ENCODE measurements around the gene SRGAP3.
"Not testable (repeated sequence)": the region's sequence is repeated elsewhere in the genome, so short reads cannot be mapped to it uniquely, and the experiment has no call there.

SRGAP3 gene

GRCh38 chr3:9087831-9088413 lies 161.5 kb downstream of the SRGAP3 start:
- DNase-seq (ENCODE audit: low read depth, low spot score) = no peak

- not testable (repeated sequence) for DNase-seq (ENCODE audit: low read depth, low spot score)
These were observed 164.0 kb downstream of the SRGAP3 start for GRCh38 chr3:9085428-9085827.

- no peak for DNase-seq (ENCODE audit: low read depth, low spot score)
These were observed 168.1 kb downstream of the SRGAP3 start for GRCh38 chr3:9081184-9081818.

- DNase-seq (ENCODE audit: low read depth, low spot score) = no peak
These were observed 169.3 kb downstream of the SRGAP3 start for GRCh38 chr3:9080163-9080562.

GRCh38 chr3:9079676-9080075 lies 169.8 kb downstream of the SRGAP3 start:
- no peak for DNase-seq (ENCODE audit: low read depth, low spot score)

- DNase-seq (ENCODE audit: low read depth, low spot score) = no peak
These were observed 170.7 kb downstream of the SRGAP3 start for GRCh38 chr3:9078561-9079240.

GRCh38 chr3:9077029-9077428 lies 172.4 kb downstream of the SRGAP3 start:
- no peak for DNase-seq (ENCODE audit: low read depth, low spot score)

- no peak for DNase-seq (ENCODE audit: low read depth, low spot score)
These were observed 173.7 kb downstream of the SRGAP3 start for GRCh38 chr3:9075762-9076161.

GRCh38 chr3:9074079-9074478 lies 175.4 kb downstream of the SRGAP3 start:
- no peak for DNase-seq (ENCODE audit: low read depth, low spot score)

GRCh38 chr3:9072667-9073009 lies 176.8 kb downstream of the SRGAP3 start:
- no peak for DNase-seq (ENCODE audit: low read depth, low spot score)

GRCh38 chr3:9071936-9072666 lies 177.3 kb downstream of the SRGAP3 start:
- DNase-seq (ENCODE audit: low read depth, low spot score) = no peak

GRCh38 chr3:9070961-9071360 lies 178.5 kb downstream of the SRGAP3 start:
- no peak for DNase-seq (ENCODE audit: low read depth, low spot score)

GRCh38 chr3:9069971-9070370 lies 179.5 kb downstream of the SRGAP3 start:
- DNase-seq (ENCODE audit: low read depth, low spot score) = no peak

- no peak for DNase-seq (ENCODE audit: low read depth, low spot score)
These were observed 181.4 kb downstream of the SRGAP3 start for GRCh38 chr3:9068051-9068450.

- peak; percentile 32 for DNase-seq (ENCODE audit: low read depth, low spot score)
These were observed 182.0 kb downstream of the SRGAP3 start for GRCh38 chr3:9067352-9067975.

GRCh38 chr3:9066775-9067174 lies 182.7 kb downstream of the SRGAP3 start:
- DNase-seq (ENCODE audit: low read depth, low spot score) = no peak

- DNase-seq (ENCODE audit: low read depth, low spot score) = no peak
These were observed 183.3 kb downstream of the SRGAP3 start for GRCh38 chr3:9066141-9066540.

GRCh38 chr3:9064850-9065249 lies 184.6 kb downstream of the SRGAP3 start:
- DNase-seq (ENCODE audit: low read depth, low spot score) = no peak

- DNase-seq (ENCODE audit: low read depth, low spot score) = no peak
These were observed 185.2 kb downstream of the SRGAP3 start for GRCh38 chr3:9064251-9064650.

GRCh38 chr3:9062570-9062969 lies 186.9 kb downstream of the SRGAP3 start:
- no peak for DNase-seq (ENCODE audit: low read depth, low spot score)

GRCh38 chr3:9061634-9062033 lies 187.8 kb downstream of the SRGAP3 start:
- DNase-seq (ENCODE audit: low read depth, low spot score) = no peak
